ENCODE data around the gene PANX1. TPM values are rescaled to one million over a fixed set of nuclear protein-coding genes. Genes with fewer than 3 reads are reported as not detected.

The PANX1 gene
- total RNA-seq: 17.0 TPM
- long read RNA-seq, transcript PANX1-201 (5 exons, 2,769 nt): major isoform, 29 of 30 reads
- long read RNA-seq, partial matches to known transcripts: 0 of 30 reads
- long read RNA-seq, other reads (novel, unspliced or antisense): 1 of 30 reads

DNA sequence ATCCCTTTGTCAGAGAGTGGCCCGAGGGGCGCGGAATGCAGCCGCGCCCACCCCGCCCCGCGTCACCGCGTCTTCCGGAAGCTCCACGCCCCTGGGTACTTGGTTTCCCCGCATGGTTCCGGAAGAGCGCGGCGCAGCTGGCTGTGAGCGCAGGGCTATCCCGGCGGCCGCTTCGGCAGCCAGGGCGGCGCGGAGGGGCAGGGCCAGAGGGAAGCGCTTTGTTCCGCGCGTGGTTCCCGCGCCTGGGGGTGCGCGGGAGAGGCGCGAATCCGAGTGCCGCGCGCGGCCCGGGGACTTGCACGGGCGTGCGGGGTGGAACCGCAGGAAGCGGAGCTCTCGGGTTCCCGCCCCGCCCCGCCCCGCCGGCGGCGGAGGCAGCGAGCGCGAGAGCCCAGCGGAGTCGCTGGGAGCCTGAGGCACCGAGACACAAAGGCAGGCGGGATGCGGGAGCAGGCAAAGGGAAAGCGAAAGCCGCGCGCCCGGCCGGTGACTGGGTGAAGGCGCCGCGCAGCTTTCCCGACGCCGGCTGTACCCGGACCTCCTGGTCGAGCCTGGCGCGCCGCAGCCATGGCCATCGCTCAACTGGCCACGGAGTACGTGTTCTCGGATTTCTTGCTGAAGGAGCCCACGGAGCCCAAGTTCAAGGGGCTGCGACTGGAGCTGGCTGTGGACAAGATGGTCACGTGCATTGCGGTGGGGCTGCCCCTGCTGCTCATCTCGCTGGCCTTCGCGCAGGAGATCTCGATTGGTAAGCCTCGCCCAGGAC lies at the start of gene PANX1:
TSS of gene PANX1 (plus strand) at position 96 of the 766 bp plus-strand sequence. CDS start at position 568, 472 bp downstream.
- H3K36me3 ChIP-seq: no peaks in the 10 kb centered on the region
- TF ChIP-seq CTCF (IDR thresholded peaks at IDR 0.05): no peak
- intact Hi-C loops (cut with DNase I): no loop called here
- H3K27me3 ChIP-seq (ENCODE audit: low read depth): no peaks in the 10 kb centered on the region
- peak within 1 kb of the TSS; percentile 92 for H3K4me3 ChIP-seq
- peaks cover 43% of the 10 kb centered on the region for H3K4me1 ChIP-seq
- H3K27ac ChIP-seq: peak within 1 kb of the TSS; percentile 95
- no peaks in the 10 kb centered on the region for H3K9me3 ChIP-seq
- DNase-seq (peak; percentile 91), ATAC-seq (peak; percentile 93 to 95)

GRCh38 chr11:94084164-94084563 lies 44.5 kb upstream of the PANX1 start:
- no peak overlapping the region for H3K27ac ChIP-seq
- ATAC-seq: no peak
- DNase-seq: no peak
- H3K27me3 ChIP-seq (ENCODE audit: low read depth): no peaks in the 10 kb centered on the region
- H3K4me1 ChIP-seq: no peaks in the 10 kb centered on the region
- no peaks in the 10 kb centered on the region for H3K9me3 ChIP-seq
- intact Hi-C loops (cut with DNase I): no loop called here
- TF ChIP-seq CTCF (IDR thresholded peaks at IDR 0.05): no peak
- H3K36me3 ChIP-seq: no peaks in the 10 kb centered on the region
- H3K4me3 ChIP-seq: no peak overlapping the region

GRCh38 chr11:94088906-94089305 lies 39.7 kb upstream of the PANX1 start:
- ATAC-seq: no peak
- H3K27ac ChIP-seq: no peak overlapping the region
- no peaks in the 10 kb centered on the region for H3K4me1 ChIP-seq
- no peaks in the 10 kb centered on the region for H3K36me3 ChIP-seq
- DNase-seq: no peak
- TF ChIP-seq CTCF (IDR thresholded peaks at IDR 0.05): no peak
- H3K4me3 ChIP-seq: no peak overlapping the region
- no peaks in the 10 kb centered on the region for H3K27me3 ChIP-seq (ENCODE audit: low read depth)
- intact Hi-C loops (cut with DNase I): no loop called here
- H3K9me3 ChIP-seq: no peaks in the 10 kb centered on the region

DNA sequence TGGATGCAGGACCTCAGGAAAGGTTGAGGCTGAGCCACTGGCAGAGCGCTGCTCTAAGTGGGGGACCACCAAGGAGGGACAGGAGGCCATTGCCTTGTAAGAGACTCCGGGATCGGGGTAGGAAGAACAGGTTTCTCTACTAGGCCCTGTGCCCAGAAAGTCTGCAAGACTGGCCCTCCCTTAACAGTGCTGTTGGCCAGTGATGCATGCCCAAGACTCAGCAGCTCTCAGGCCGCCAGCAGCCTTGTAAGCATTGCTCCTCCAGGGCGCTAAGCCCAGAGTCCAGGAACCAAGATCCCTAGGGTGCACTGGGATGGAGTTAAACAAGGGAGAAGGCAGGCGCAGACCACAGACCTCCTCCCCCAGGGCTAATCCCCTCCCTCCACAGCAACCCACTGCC lies 39.3 kb upstream of the PANX1 start:
- no peak overlapping the region for H3K27ac ChIP-seq
- ATAC-seq (no peak), DNase-seq (no peak)
- no peak for TF ChIP-seq CTCF (IDR thresholded peaks at IDR 0.05)
- H3K4me3 ChIP-seq: no peak overlapping the region
- intact Hi-C loops (cut with DNase I): no loop called here
- no peaks in the 10 kb centered on the region for H3K9me3 ChIP-seq
- H3K36me3 ChIP-seq: no peaks in the 10 kb centered on the region
- no peaks in the 10 kb centered on the region for H3K4me1 ChIP-seq
- no peaks in the 10 kb centered on the region for H3K27me3 ChIP-seq (ENCODE audit: low read depth)

DNA sequence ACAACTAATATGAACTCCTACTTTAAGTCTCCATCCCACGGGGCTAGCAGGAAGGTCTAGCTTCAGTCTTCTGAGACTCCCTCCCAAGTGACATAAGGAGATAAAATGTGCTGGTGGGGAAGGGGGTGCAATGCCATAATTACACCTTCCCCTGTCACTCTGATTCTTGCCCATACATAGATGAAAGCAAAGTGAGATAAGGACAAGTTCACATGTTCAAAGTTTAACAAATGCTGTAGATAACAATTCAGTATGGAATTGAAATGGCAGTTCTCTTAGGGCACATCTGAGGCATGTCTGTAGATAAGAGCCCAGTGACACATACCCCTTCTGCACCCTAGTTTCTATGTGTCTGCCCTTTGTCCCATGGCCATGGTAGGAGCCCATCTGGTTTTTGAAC lies 38.2 kb upstream of the PANX1 start:
- ATAC-seq (no peak), DNase-seq (no peak)
- Histone ChIP-seq H3K4me3 (no peak overlapping the region), H3K36me3 (no peaks in the 10 kb centered on the region), H3K9me3 (no peaks in the 10 kb centered on the region), H3K27me3 (ENCODE audit: low read depth) (no peaks in the 10 kb centered on the region), H3K4me1 (no peaks in the 10 kb centered on the region), H3K27ac (no peak overlapping the region)
- no peak for TF ChIP-seq CTCF (IDR thresholded peaks at IDR 0.05)
- intact Hi-C loops (cut with DNase I): no loop called here

Measured in lower lobe of right lung (tissue), 2 donors.